SK-N-SH (cell line): ENCODE results near the gene ZNF384. TPM values are rescaled to one million over a fixed set of nuclear protein-coding genes. Genes with fewer than 3 reads are reported as not detected.

Source experiments
- CTCF ChIA-PET: fragments of 300-600, 350-600 bp; formaldehyde crosslinking; extraction: SDS; loops from one replicate; lab custom pipeline; 2021; lab: Yijun Ruan, JAX
- POLR2A ChIA-PET: fragments of 350-600 bp; sonication (Branson Sonifier 250); formaldehyde crosslinking; extraction: SDS; loops from one replicate; lab custom pipeline; 2020; ENCODE audit warnings: antibody characterized with exemption, inconsistent platforms; lab: Yijun Ruan, JAX
- DNase-seq: peaks from one replicate; pipeline ENCODE4 v3.0.0; 2012
- H2AFZ ChIP-seq: fragments of 200-600 bp; sonication (generic); 2 replicates; pipeline ENCODE4 v1.8.1; 2016; ENCODE audit warnings: antibody characterized with exemption, mild to moderate bottlenecking, low read depth
- H3F3A ChIP-seq: fragments of 200-600 bp; sonication (generic); replicated peaks from 2 replicates; pipeline ENCODE3; 2016; ENCODE audit warnings: antibody characterized with exemption, mild to moderate bottlenecking; ENCODE audit not compliant: insufficient read depth
- H3K27ac ChIP-seq, 2 experiments: fragments of 200-500 bp in 1 of 2; fragments of 200-600 bp in 1 of 2; sonication (Bioruptor generic) in 1 of 2; sonication (generic), shearing (Covaris generic) in 1 of 2; 2 replicates each; pipeline versions ENCODE4 v1.5.1 to v1.6.1; 2014 to 2016; ENCODE audit warnings: low read depth in 2 of 2, inconsistent platforms in 1 of 2, low read length in 1 of 2, mild to moderate bottlenecking in 1 of 2, mixed read lengths in 1 of 2
- H3K27me3 ChIP-seq: fragments of 200-600 bp; sonication (generic), shearing (Covaris generic); 2 replicates; pipeline ENCODE4 v1.6.1; 2016; ENCODE audit warnings: mixed run types; ENCODE audit not compliant: insufficient read depth
- H3K36me3 ChIP-seq, 2 experiments: fragments of 200-500 bp in 1 of 2; fragments of 200-600 bp in 1 of 2; sonication (Bioruptor generic) in 1 of 2; sonication (generic) in 1 of 2; replicated peaks in 1 of 2; 2 replicates each; pipeline versions ENCODE3 to v1.5.1; 2014 to 2016; ENCODE audit warnings: low read length in 1 of 2, mild to moderate bottlenecking in 1 of 2; ENCODE audit not compliant: insufficient read depth in 2 of 2, control insufficient read depth in 1 of 2
- H3K4me1 ChIP-seq, 2 experiments: fragments of 200-500 bp in 1 of 2; fragments of 200-600 bp in 1 of 2; sonication (Bioruptor generic) in 1 of 2; sonication (generic), shearing (Covaris generic) in 1 of 2; 2 replicates each; pipeline versions ENCODE4 v1.5.1 to v1.6.1; 2014 to 2016; ENCODE audit warnings: low read depth in 1 of 2, low read length in 1 of 2, mixed run types in 1 of 2; ENCODE audit not compliant: insufficient read depth in 2 of 2, control insufficient read depth in 1 of 2
- H3K4me2 ChIP-seq: fragments of 200-600 bp; sonication (generic), shearing (Covaris generic); 2 replicates; pipeline ENCODE4 v1.6.1; 2017; ENCODE audit warnings: mixed run types
- H3K4me3 ChIP-seq, 2 experiments: fragments of 200-500 bp in 1 of 2; fragments of 200-600 bp in 1 of 2; sonication (Bioruptor generic) in 1 of 2; sonication (generic), shearing (Covaris generic) in 1 of 2; 2 replicates each; pipeline versions ENCODE4 v1.5.1 to v1.8.1; 2014 to 2016; ENCODE audit warnings: low read depth in 2 of 2, inconsistent platforms in 1 of 2, low read length in 1 of 2, mild to moderate bottlenecking in 1 of 2, mixed read lengths in 1 of 2, moderate library complexity in 1 of 2
- H3K79me2 ChIP-seq: fragments of 200-600 bp; sonication (generic); 2 replicates; pipeline ENCODE4 v1.8.1; 2017; ENCODE audit warnings: mild to moderate bottlenecking; ENCODE audit not compliant: insufficient read depth
- H3K9ac ChIP-seq: fragments of 200-600 bp; sonication (generic); 2 replicates; pipeline ENCODE4 v1.6.1; 2017; ENCODE audit warnings: mixed run types
- H3K9me2 ChIP-seq: fragments of 200-600 bp; sonication (generic); 2 replicates; pipeline ENCODE4 v1.6.1; 2017; ENCODE audit warnings: mixed run types
- H3K9me3 ChIP-seq: fragments of 200-600 bp; sonication (generic); 2 replicates; pipeline ENCODE4 v1.6.1; 2017; ENCODE audit warnings: mixed run types, mild to moderate bottlenecking, moderate library complexity
- H4K20me1 ChIP-seq: fragments of 200-600 bp; sonication (generic); 2 replicates; pipeline ENCODE4 v1.6.1; 2017; ENCODE audit warnings: mild to moderate bottlenecking, mixed run types; ENCODE audit not compliant: insufficient read depth
- EZH2phosphoT487 ChIP-seq: fragments of 200-600 bp; sonication (generic); IDR thresholded peaks from 2 replicates; pipeline ENCODE4 v1.6.1; 2017; ENCODE audit warnings: low read depth, mixed run types, mild to moderate bottlenecking, antibody characterized with exemption, moderate library complexity, borderline replicate concordance
- FOSL2 ChIP-seq: IDR thresholded peaks from 2 replicates; pipeline ENCODE4 v1.4.0; 2012; ENCODE audit warnings: low read depth, mild to moderate bottlenecking, moderate library complexity, borderline replicate concordance
- JUND ChIP-seq: IDR thresholded peaks from 2 replicates; pipeline ENCODE4 v1.4.0; 2012
- MEF2A ChIP-seq: IDR thresholded peaks from 2 replicates; pipeline ENCODE4 v1.4.0; 2012; ENCODE audit warnings: low read depth, borderline replicate concordance
- MXI1 ChIP-seq: IDR thresholded peaks from 2 replicates; pipeline ENCODE4 v1.6.1; 2012; ENCODE audit warnings: mild to moderate bottlenecking, low read depth, low read length, improper control_type of control experiment
- NFIC ChIP-seq: IDR thresholded peaks from 2 replicates; pipeline ENCODE4 v1.4.0; 2012; ENCODE audit warnings: borderline replicate concordance
- RCOR1 ChIP-seq: fragments of 150-350 bp; IDR thresholded peaks from 2 replicates; pipeline ENCODE4 v1.6.1; 2017; ENCODE audit warnings: antibody characterized with exemption, low read length
- RFX5 ChIP-seq: IDR thresholded peaks from 2 replicates; pipeline ENCODE4 v1.6.1; 2012; ENCODE audit warnings: mild to moderate bottlenecking, improper control_type of control experiment, low read length
- TCF12 ChIP-seq: IDR thresholded peaks from 2 replicates; pipeline ENCODE4 v1.4.0; 2012
- YY1 ChIP-seq: IDR thresholded peaks from 2 replicates; pipeline ENCODE4 v1.4.0; 2012; ENCODE audit warnings: low read depth, mild to moderate bottlenecking
- WGBS: methylation state at CpG from one replicate; pipeline ENCODE4 v1.1.6; 2017; ENCODE audit warnings: low lambda C conversion rate; 5-methylcytosine and 5-hydroxymethylcytosine counted together
- polyA plus RNA-seq, 3 experiments: library from polyadenylated mRNA; depleted of rRNA; stranded (reverse); fragments of >200 nt; gene quantifications; 2 replicates each; pipeline ENCODE4 v1.2.3, GENCODE V29; 2012
- small RNA-seq, 7 experiments: library from RNA; depleted of rRNA; stranded (forward); fragments of <200 nt; gene quantifications; one replicate each; pipeline ENCODE3, GENCODE V24; 2012
- TF ChIP-seq, protein P1 (sequence below): fragments of 150-350 bp; IDR thresholded peaks from 2 replicates; pipeline ENCODE4 v1.6.1; 2017; ENCODE audit warnings: antibody characterized with exemption, low read length, low read depth, borderline replicate concordance
- TF ChIP-seq, protein P2 (sequence below): fragments of 150-350 bp; IDR thresholded peaks from 2 replicates; pipeline ENCODE4 v1.6.1; 2016; ENCODE audit warnings: mild to moderate bottlenecking, low read depth, low read length

ZNF384 gene
- polyA plus RNA-seq, 1 of the 3 experiments (the other 2 are of a cell fraction), result 64.9 TPM

DNA sequence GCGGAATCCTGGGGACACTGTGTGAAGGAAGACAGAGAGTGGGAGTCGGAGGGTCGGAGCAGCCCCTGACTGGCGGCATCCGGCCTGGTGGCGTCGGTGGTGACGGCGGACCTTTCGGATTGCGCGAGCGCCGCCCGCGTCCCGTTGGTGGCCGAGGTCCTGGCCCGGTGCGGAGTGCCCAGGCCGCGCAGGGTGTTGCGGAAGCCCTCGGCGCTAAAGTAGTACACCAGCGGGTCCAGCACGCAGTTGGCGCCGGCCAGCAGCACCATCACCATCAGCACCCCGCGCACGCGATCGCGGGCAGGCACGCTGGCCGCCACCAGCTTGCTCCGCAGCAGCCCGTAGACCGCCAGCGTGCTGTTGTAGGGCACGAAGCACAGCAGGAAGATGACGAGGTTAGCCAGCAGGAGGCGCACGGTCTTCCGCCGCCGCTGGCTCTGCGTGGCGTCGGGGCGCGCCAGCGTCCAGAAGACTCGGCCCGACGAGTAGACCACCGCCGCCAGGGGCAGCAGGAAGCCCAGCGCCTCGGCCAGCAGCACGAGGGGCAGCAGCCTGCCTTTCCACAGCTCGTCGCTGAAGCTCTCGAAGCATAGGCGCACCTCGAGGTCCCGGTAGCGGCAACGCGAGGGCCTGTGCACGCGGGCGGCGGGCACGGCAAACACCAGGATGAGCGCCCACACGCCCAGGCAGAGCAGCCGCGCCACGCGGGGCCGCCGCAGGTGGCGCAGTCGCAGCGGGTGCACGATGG lies 68.9 kb downstream of the ZNF384 start:
- Histone ChIP-seq H3K4me3 (peak overlapping the region in 1 of 2 experiments; percentile 35; a peak in 1 of 4 replicates), H3F3A (peaks cover 14% of the 10 kb centered on the region), H3K4me1 (no peaks in the 10 kb centered on the region; a peak in 1 of 4 replicates), H3K9me3 (no peaks in the 10 kb centered on the region), H3K27ac (no peak overlapping the region), H3K36me3 (no peaks in the 10 kb centered on the region), H4K20me1 (no peaks in the 10 kb centered on the region), H3K4me2 (no peak overlapping the region), H3K9ac (no peak overlapping the region), H3K9me2 (no peaks in the 10 kb centered on the region), H3K79me2 (no peaks in the 10 kb centered on the region), H2AFZ (no peak overlapping the region), H3K27me3 (no peaks in the 10 kb centered on the region)
- TF ChIP-seq FOSL2 (no peak), MEF2A (no peak), MXI1 (no peak), TCF12 (no peak), RCOR1 (no peak), EZH2phosphoT487 (no peak), JUND (no peak), RFX5 (no peak), YY1 (no peak)
- TF ChIP-seq, protein P1, sequence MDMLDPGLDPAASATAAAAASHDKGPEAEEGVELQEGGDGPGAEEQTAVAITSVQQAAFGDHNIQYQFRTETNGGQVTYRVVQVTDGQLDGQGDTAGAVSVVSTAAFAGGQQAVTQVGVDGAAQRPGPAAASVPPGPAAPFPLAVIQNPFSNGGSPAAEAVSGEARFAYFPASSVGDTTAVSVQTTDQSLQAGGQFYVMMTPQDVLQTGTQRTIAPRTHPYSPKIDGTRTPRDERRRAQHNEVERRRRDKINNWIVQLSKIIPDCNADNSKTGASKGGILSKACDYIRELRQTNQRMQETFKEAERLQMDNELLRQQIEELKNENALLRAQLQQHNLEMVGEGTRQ, result no peak
- TF ChIP-seq, protein P2, sequence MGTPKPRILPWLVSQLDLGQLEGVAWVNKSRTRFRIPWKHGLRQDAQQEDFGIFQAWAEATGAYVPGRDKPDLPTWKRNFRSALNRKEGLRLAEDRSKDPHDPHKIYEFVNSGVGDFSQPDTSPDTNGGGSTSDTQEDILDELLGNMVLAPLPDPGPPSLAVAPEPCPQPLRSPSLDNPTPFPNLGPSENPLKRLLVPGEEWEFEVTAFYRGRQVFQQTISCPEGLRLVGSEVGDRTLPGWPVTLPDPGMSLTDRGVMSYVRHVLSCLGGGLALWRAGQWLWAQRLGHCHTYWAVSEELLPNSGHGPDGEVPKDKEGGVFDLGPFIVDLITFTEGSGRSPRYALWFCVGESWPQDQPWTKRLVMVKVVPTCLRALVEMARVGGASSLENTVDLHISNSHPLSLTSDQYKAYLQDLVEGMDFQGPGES, result no peak
- ChIA-PET POLR2A (no interaction called here), CTCF (interaction anchor here (0.6 to 4.1 kb wide), 6 partner anchors 15 to 78 kb away, joined by 3 to 32 read pairs (median 4); partner anchors contain the start of genes IFFO1 and LPAR5)
- WGBS, result 95% methylated on average over 73 of the region's 88 CpGs
- DNase-seq, result peak; percentile 17

DNA sequence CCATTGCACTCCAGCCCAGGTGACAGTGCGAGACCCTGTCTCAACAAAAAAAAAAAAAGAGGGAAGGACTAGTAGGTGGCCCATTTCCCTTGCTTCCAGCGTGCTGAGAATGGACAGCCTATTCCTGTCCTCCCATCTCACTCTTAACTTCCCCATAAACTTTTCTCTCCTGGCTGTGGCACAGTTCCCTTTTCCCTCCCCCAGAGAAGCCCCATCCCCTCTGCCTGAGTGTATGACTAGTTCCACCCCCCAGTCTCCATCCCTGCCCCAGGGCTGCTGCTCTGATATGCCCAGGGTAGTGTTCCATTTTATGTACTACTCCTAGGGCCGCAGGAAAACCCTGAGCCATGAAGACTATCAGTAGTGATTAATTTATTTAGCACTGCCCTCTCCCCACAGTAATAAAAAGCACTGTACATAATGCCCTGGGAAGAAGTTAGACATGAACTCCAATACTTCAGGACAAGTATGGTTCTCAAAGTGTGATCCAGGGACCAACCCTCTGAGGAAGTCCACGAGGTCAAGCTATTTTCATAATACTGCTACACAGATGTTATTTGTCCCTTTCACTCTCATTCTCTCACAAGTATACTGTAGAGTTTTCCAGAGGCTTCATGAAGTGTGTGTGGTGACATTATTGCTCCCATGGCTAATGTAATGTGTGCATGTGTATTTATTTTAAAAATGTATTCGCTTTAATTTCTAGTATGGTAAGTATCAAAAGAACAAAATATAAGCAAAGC lies 70.5 kb downstream of the ZNF384 start:
- H3K9me2 ChIP-seq, result no peaks in the 10 kb centered on the region
- H3K36me3 ChIP-seq, result no peaks in the 10 kb centered on the region
- H4K20me1 ChIP-seq, result no peaks in the 10 kb centered on the region
- H3K9ac ChIP-seq, result no peak overlapping the region
- no peak for DNase-seq
- TF ChIP-seq NFIC, result no peak
- H3K27me3 ChIP-seq, result no peaks in the 10 kb centered on the region
- peaks cover 3 to 7% of the 10 kb centered on the region in 2 experiments; a peak in 1 of 4 replicates for H3K4me1 ChIP-seq
- WGBS, result 72% methylated on average over 5 of the region's 5 CpGs
- CTCF ChIA-PET, result interaction anchor here (0.6 to 4.1 kb wide), 19 partner anchors 9 to 1024 kb away, joined by 3 to 32 read pairs (median 4); partner anchors contain the start of gene ZNF384
- peaks cover 27% of the 10 kb centered on the region for H3F3A ChIP-seq
- H3K27ac ChIP-seq, result no peak overlapping the region
- H3K4me2 ChIP-seq, result no peak overlapping the region
- H2AFZ ChIP-seq, result no peak overlapping the region
- H3K4me3 ChIP-seq, result no peak overlapping the region
- H3K79me2 ChIP-seq, result no peaks in the 10 kb centered on the region
- POLR2A ChIA-PET, result interaction anchor here (0.6 to 0.9 kb wide), 2 partner anchors 26 to 63 kb away, joined by 3 to 5 read pairs; no protein-coding TSS in a partner anchor
- H3K9me3 ChIP-seq, result no peaks in the 10 kb centered on the region

Small RNA genes within 50 kb of the gene (small RNA-seq; reads per million reads assigned to genes)
- 0 reads per million in 7 experiments for gene RNU6-781P

Other genes starting within 250 kb of the ZNF384 start
- not detected in 2 replicates for gene CD27, start 244.4 kb downstream of the ZNF384 start, polyA plus RNA-seq (2012; rRNA removed)
- gene TAPBPL, start 237.3 kb downstream of the ZNF384 start, polyA plus RNA-seq (2012; rRNA removed), result 24.1 and 26.0 TPM in 2 replicates
- 36.8 and 48.9 TPM in 2 replicates for gene VAMP1, start 218.7 kb downstream of the ZNF384 start, polyA plus RNA-seq (2012; rRNA removed)
- gene MRPL51, start 196.1 kb downstream of the ZNF384 start, polyA plus RNA-seq (2012; rRNA removed), result 189 and 195 TPM in 2 replicates
- 39.8 and 46.9 TPM in 2 replicates for gene NCAPD2, start 195.3 kb downstream of the ZNF384 start, polyA plus RNA-seq (2012; rRNA removed)
- 7,875 and 8,077 TPM in 2 replicates for gene GAPDH, start 154.9 kb downstream of the ZNF384 start, polyA plus RNA-seq (2012; rRNA removed)
- 50.1 and 50.6 TPM in 2 replicates for gene IFFO1, start 133.3 kb downstream of the ZNF384 start, polyA plus RNA-seq (2012; rRNA removed)
- 64.5 and 76.2 TPM in 2 replicates for gene NOP2, start 121.1 kb downstream of the ZNF384 start, polyA plus RNA-seq (2012; rRNA removed)
- gene CHD4, start 82.0 kb downstream of the ZNF384 start, polyA plus RNA-seq (2012; rRNA removed), result 85.5 and 90.5 TPM in 2 replicates
- gene LPAR5, start 53.4 kb downstream of the ZNF384 start, polyA plus RNA-seq (2012; rRNA removed), result 0.03 and 0.05 TPM in 2 replicates
- 0.71 and 0.88 TPM in 2 replicates for gene ACRBP, start 41.9 kb downstream of the ZNF384 start, polyA plus RNA-seq (2012; rRNA removed)
- 96.5 and 163 TPM in 2 replicates for gene ING4, start 26.3 kb downstream of the ZNF384 start, polyA plus RNA-seq (2012; rRNA removed)
- gene PIANP, start 11.4 kb upstream of the ZNF384 start, polyA plus RNA-seq (2012; rRNA removed), result 5.9 and 9.9 TPM in 2 replicates
- gene COPS7A, start 34.7 kb upstream of the ZNF384 start, polyA plus RNA-seq (2012; rRNA removed), result 191 and 231 TPM in 2 replicates
- 535 and 624 TPM in 2 replicates for gene MLF2, start 63.8 kb upstream of the ZNF384 start, polyA plus RNA-seq (2012; rRNA removed)
- gene PTMS, start 77.0 kb upstream of the ZNF384 start, polyA plus RNA-seq (2012; rRNA removed), result 391 and 661 TPM in 2 replicates
- gene LAG3, start 83.1 kb upstream of the ZNF384 start, polyA plus RNA-seq (2012; rRNA removed), result 0.72 and 1.1 TPM in 2 replicates
- 0.02 TPM in 1 of 2 replicates, not detected in the other for gene CD4, start 100.2 kb upstream of the ZNF384 start, polyA plus RNA-seq (2012; rRNA removed)
- 16.4 and 18.6 TPM in 2 replicates for gene GPR162, start 132.4 kb upstream of the ZNF384 start, polyA plus RNA-seq (2012; rRNA removed)
- gene P3H3, start 139.0 kb upstream of the ZNF384 start, polyA plus RNA-seq (2012; rRNA removed), result 49.5 and 74.6 TPM in 2 replicates
- 12.9 and 13.8 TPM in 2 replicates for gene GNB3, start 151.6 kb upstream of the ZNF384 start, polyA plus RNA-seq (2012; rRNA removed)
- 33.0 and 34.0 TPM in 2 replicates for gene CDCA3, start 161.9 kb upstream of the ZNF384 start, polyA plus RNA-seq (2012; rRNA removed)
- gene USP5, start 162.8 kb upstream of the ZNF384 start, polyA plus RNA-seq (2012; rRNA removed), result 97.2 and 100 TPM in 2 replicates
- gene TPI1, start 178.2 kb upstream of the ZNF384 start, polyA plus RNA-seq (2012; rRNA removed), result 1,175 and 1,316 TPM in 2 replicates
- gene SPSB2, start 183.9 kb upstream of the ZNF384 start, polyA plus RNA-seq (2012; rRNA removed), result 16.9 and 19.6 TPM in 2 replicates
- gene LRRC23, start 215.4 kb upstream of the ZNF384 start, polyA plus RNA-seq (2012; rRNA removed), result 11.9 TPM in 2 replicates
- 50.6 and 56.9 TPM in 2 replicates for gene ENO2, start 225.2 kb upstream of the ZNF384 start, polyA plus RNA-seq (2012; rRNA removed)
- gene ATN1, start 238.6 kb upstream of the ZNF384 start, polyA plus RNA-seq (2012; rRNA removed), result 18.5 and 29.3 TPM in 2 replicates